ENCODE results near the gene FUT2.

FUT2 gene

GRCh38 chr19:48746738-48747575 is 51.2 kb downstream of the FUT2 start, which contains the start of gene IZUMO1 (continued):
- TF ChIP-seq ZNF26 (tag by site-specific recombination; IDR thresholded peaks at IDR 0.05) (no peak), ZFHX2 (tag by site-specific recombination; conservative IDR thresholded peaks at IDR 0.05) (peak; percentile 89), ZNF37A (tag by site-specific recombination; IDR thresholded peaks at IDR 0.05) (no peak), IKZF3 (tag by site-specific recombination; IDR thresholded peaks at IDR 0.05) (peak; percentile 43; the same call in 1 of the 2 replicates), ZNF48 (tag by site-specific recombination; IDR thresholded peaks at IDR 0.05) (no peak), FEZF1 (tag by site-specific recombination; IDR thresholded peaks at IDR 0.05) (no peak), OSR2 (tag by site-specific recombination; IDR thresholded peaks at IDR 0.05) (no peak), SP2 (tag by site-specific recombination; IDR thresholded peaks at IDR 0.05) (peak; percentile 52), BCL11B (tag by site-specific recombination; IDR thresholded peaks at IDR 0.05; ENCODE audit: low read depth) (no peak), ZNF777 (tag by site-specific recombination; IDR thresholded peaks at IDR 0.05; ENCODE audit: borderline replicate concordance) (0 out of 2 replicates have a peak, but pooled peaks have one; percentile 51), ZIC2 (tag by site-specific recombination; IDR thresholded peaks at IDR 0.05) (no peak), ZBTB48 (tag by site-specific recombination; IDR thresholded peaks at IDR 0.05) (peak; percentile 68; the same call in 1 of the 2 replicates), ZBTB17 (tag by site-specific recombination; IDR thresholded peaks at IDR 0.05) (peak; percentile 79), ZXDB (tag by site-specific recombination; IDR thresholded peaks at IDR 0.05) (peak; percentile 48), SP3 (tag by site-specific recombination; IDR thresholded peaks at IDR 0.05) (peak; percentile 53; the same call in 1 of the 2 replicates), KLF7 (tag by site-specific recombination; IDR thresholded peaks at IDR 0.05; ENCODE audit: borderline replicate concordance) (no peak), ZNF654 (tag by site-specific recombination; IDR thresholded peaks at IDR 0.05; ENCODE audit: low read depth) (no peak), EGR2 (tag by site-specific recombination; IDR thresholded peaks at IDR 0.05; ENCODE audit: low read depth) (peak; percentile 74), CTCF (tag by site-specific recombination; IDR thresholded peaks at IDR 0.05) (no peak), ZNF629 (tag by site-specific recombination; IDR thresholded peaks at IDR 0.05) (peak; percentile 93), ZNF76 (tag by site-specific recombination; IDR thresholded peaks at IDR 0.05; ENCODE audit: borderline replicate concordance, low read depth) (peak; percentile 96), GLIS1 (tag by site-specific recombination; IDR thresholded peaks at IDR 0.05) (peak; percentile 63), GLI4 (tag by site-specific recombination; IDR thresholded peaks at IDR 0.05) (no peak), ZNF132 (tag by site-specific recombination; IDR thresholded peaks at IDR 0.05; ENCODE audit: borderline replicate concordance) (no peak), ZNF596 (tag by site-specific recombination; IDR thresholded peaks at IDR 0.05) (no peak), GLIS2 (tag by site-specific recombination; IDR thresholded peaks at IDR 0.05) (peak; percentile 67; the same call in 1 of the 2 replicates), ZNF146 (tag by site-specific recombination; IDR thresholded peaks at IDR 0.05) (no peak), ZNF335 (tag by site-specific recombination; conservative IDR thresholded peaks at IDR 0.05) (peak; percentile 68)
- TF ChIP-seq, protein P1, sequence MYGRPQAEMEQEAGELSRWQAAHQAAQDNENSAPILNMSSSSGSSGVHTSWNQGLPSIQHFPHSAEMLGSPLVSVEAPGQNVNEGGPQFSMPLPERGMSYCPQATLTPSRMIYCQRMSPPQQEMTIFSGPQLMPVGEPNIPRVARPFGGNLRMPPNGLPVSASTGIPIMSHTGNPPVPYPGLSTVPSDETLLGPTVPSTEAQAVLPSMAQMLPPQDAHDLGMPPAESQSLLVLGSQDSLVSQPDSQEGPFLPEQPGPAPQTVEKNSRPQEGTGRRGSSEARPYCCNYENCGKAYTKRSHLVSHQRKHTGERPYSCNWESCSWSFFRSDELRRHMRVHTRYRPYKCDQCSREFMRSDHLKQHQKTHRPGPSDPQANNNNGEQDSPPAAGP (tag by site-specific recombination; IDR thresholded peaks at IDR 0.05) = no peak
- TF ChIP-seq, protein P2, sequence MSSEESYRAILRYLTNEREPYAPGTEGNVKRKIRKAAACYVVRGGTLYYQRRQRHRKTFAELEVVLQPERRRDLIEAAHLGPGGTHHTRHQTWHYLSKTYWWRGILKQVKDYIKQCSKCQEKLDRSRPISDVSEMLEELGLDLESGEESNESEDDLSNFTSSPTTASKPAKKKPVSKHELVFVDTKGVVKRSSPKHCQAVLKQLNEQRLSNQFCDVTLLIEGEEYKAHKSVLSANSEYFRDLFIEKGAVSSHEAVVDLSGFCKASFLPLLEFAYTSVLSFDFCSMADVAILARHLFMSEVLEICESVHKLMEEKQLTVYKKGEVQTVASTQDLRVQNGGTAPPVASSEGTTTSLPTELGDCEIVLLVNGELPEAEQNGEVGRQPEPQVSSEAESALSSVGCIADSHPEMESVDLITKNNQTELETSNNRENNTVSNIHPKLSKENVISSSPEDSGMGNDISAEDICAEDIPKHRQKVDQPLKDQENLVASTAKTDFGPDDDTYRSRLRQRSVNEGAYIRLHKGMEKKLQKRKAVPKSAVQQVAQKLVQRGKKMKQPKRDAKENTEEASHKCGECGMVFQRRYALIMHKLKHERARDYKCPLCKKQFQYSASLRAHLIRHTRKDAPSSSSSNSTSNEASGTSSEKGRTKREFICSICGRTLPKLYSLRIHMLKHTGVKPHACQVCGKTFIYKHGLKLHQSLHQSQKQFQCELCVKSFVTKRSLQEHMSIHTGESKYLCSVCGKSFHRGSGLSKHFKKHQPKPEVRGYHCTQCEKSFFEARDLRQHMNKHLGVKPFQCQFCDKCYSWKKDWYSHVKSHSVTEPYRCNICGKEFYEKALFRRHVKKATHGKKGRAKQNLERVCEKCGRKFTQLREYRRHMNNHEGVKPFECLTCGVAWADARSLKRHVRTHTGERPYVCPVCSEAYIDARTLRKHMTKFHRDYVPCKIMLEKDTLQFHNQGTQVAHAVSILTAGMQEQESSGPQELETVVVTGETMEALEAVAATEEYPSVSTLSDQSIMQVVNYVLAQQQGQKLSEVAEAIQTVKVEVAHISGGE (tag by site-specific recombination; conservative IDR thresholded peaks at IDR 0.05; ENCODE audit: low read depth) = no peak
- TF ChIP-seq, protein P3, sequence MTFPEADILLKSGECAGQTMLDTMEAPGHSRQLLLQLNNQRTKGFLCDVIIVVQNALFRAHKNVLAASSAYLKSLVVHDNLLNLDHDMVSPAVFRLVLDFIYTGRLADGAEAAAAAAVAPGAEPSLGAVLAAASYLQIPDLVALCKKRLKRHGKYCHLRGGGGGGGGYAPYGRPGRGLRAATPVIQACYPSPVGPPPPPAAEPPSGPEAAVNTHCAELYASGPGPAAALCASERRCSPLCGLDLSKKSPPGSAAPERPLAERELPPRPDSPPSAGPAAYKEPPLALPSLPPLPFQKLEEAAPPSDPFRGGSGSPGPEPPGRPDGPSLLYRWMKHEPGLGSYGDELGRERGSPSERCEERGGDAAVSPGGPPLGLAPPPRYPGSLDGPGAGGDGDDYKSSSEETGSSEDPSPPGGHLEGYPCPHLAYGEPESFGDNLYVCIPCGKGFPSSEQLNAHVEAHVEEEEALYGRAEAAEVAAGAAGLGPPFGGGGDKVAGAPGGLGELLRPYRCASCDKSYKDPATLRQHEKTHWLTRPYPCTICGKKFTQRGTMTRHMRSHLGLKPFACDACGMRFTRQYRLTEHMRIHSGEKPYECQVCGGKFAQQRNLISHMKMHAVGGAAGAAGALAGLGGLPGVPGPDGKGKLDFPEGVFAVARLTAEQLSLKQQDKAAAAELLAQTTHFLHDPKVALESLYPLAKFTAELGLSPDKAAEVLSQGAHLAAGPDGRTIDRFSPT (tag by site-specific recombination; IDR thresholded peaks at IDR 0.05) = no peak

All from HEK293 (cell line).